H1 (cell line): ENCODE results near the gene DDB1. TPM values are rescaled to one million over a fixed set of nuclear protein-coding genes. Genes with fewer than 3 reads are reported as not detected.

ENCODE experiments used
- CTCF ChIA-PET: fragments of 300-600 bp; sonication (Branson Sonifier 250); formaldehyde crosslinking; loops from one replicate; lab custom pipeline; 2021; ENCODE audit not compliant: partially characterized antibody; lab: Charles Lee
- POLR2A ChIA-PET: fragments of 300-600 bp; sonication (Branson Sonifier 250); formaldehyde crosslinking; loops from one replicate; lab custom pipeline; 2021; ENCODE audit warnings: inconsistent platforms; ENCODE audit not compliant: partially characterized antibody; lab: Charles Lee
- DNase-seq, 2 experiments: peaks; one replicate each; pipeline versions ENCODE4 v3.0.0 to v3.0.0-alpha.2; 2010 to 2022; ENCODE audit warnings: low spot score in 2 of 2, low read depth in 1 of 2, mixed read lengths in 1 of 2
- FAIRE-seq: peaks from 2 replicates; lab custom pipeline; 2011; peaks lifted over from hg19 to GRCh38; lab: Jason Lieb, UNC
- H2AFZ ChIP-seq: 2 replicates; pipeline ENCODE4 v1.8.1; 2012; ENCODE audit warnings: low read length, inconsistent platforms
- H2AK5ac ChIP-seq: 2 replicates; pipeline ENCODE4 v1.6.1; 2013; ENCODE audit warnings: low read depth, low read length
- H2BK120ac ChIP-seq: replicated peaks from 2 replicates; pipeline ENCODE3; 2013; ENCODE audit warnings: low read depth, low read length, inconsistent platforms
- H2BK12ac ChIP-seq: 2 replicates; pipeline ENCODE4 v1.6.1; 2013; ENCODE audit warnings: low read depth, low read length
- H2BK15ac ChIP-seq: 2 replicates; pipeline ENCODE4 v1.6.1; 2013; ENCODE audit warnings: low read length
- H2BK20ac ChIP-seq: 2 replicates; pipeline ENCODE4 v1.6.1; 2013; ENCODE audit warnings: low read length
- H2BK5ac ChIP-seq: 2 replicates; pipeline ENCODE4 v1.6.1; 2013; ENCODE audit warnings: low read depth, low read length
- H3K14ac ChIP-seq: 2 replicates; pipeline ENCODE4 v1.6.1; 2013; ENCODE audit warnings: inconsistent platforms; ENCODE audit not compliant: insufficient read length
- H3K18ac ChIP-seq: 2 replicates; pipeline ENCODE4 v1.6.1; 2013; ENCODE audit warnings: low read length; ENCODE audit errors: extremely low read depth
- H3K23ac ChIP-seq: 2 replicates; pipeline ENCODE4 v1.6.1; 2013; ENCODE audit warnings: inconsistent platforms; ENCODE audit not compliant: insufficient read length
- H3K23me2 ChIP-seq: 2 replicates; pipeline ENCODE4 v1.6.1; 2013; ENCODE audit warnings: low read depth, low read length
- H3K27ac ChIP-seq: 2 replicates; pipeline ENCODE4 v1.6.1; 2011; ENCODE audit warnings: low read depth, low read length, inconsistent platforms
- H3K27me3 ChIP-seq, 4 experiments: replicated peaks in 1 of 4; 1 replicate in 1 of 4; 2 replicates in 3 of 4; pipeline versions ENCODE4 v1.6.1 to v1.8.1; 2011 to 2013; ENCODE audit warnings: low read length in 3 of 4, mild to moderate bottlenecking in 3 of 4, inconsistent platforms in 2 of 4, mixed read lengths in 2 of 4, moderate library complexity in 1 of 4; ENCODE audit not compliant: control insufficient read depth in 3 of 4, insufficient read depth in 3 of 4; ENCODE audit errors: extremely low read depth in 1 of 4
- H3K36me3 ChIP-seq, 4 experiments: 2 replicates each; pipeline versions ENCODE4 v1.6.1 to v1.8.1; 2011 to 2013; ENCODE audit warnings: mild to moderate bottlenecking in 4 of 4, low read length in 3 of 4, moderate library complexity in 2 of 4, control low read depth in 1 of 4, inconsistent platforms in 1 of 4; ENCODE audit not compliant: insufficient read depth in 4 of 4, control insufficient read depth in 2 of 4
- H3K4ac ChIP-seq: replicated peaks from 2 replicates; pipeline ENCODE3; 2013; ENCODE audit warnings: low read length, low read depth, mixed read lengths, inconsistent platforms; ENCODE audit not compliant: insufficient read length
- H3K4me1 ChIP-seq, 4 experiments: replicated peaks in 1 of 4; 1 replicate in 1 of 4; 2 replicates in 3 of 4; pipeline versions ENCODE4 v1.6.1 to v1.8.1; 2011 to 2013; ENCODE audit warnings: low read length in 3 of 4, inconsistent platforms in 2 of 4, mixed read lengths in 1 of 4; ENCODE audit not compliant: insufficient read depth in 4 of 4, control insufficient read depth in 3 of 4
- H3K4me2 ChIP-seq, 2 experiments: 2 replicates each; pipeline versions ENCODE4 v1.6.1 to v1.8.1; 2011 to 2013; ENCODE audit warnings: low read depth in 2 of 2, low read length in 2 of 2, control low read depth in 1 of 2, inconsistent platforms in 1 of 2, mild to moderate bottlenecking in 1 of 2; ENCODE audit not compliant: insufficient read depth in 1 of 2
- H3K4me3 ChIP-seq, 4 experiments: fragments of 200-600, 300-600 bp in 1 of 4; sonication (generic), shearing (Covaris generic), sonication (Bioruptor Twin) in 1 of 4; 2 replicates each; pipeline versions ENCODE4 v1.5.1 to v1.8.1; 2011 to 2016; ENCODE audit warnings: low read length in 4 of 4, low read depth in 3 of 4, control low read depth in 2 of 4, inconsistent platforms in 2 of 4, mild to moderate bottlenecking in 2 of 4, mixed read lengths in 1 of 4, moderate library complexity in 1 of 4; ENCODE audit not compliant: insufficient read depth in 2 of 4; ENCODE audit errors: extremely low read depth in 1 of 4
- H3K56ac ChIP-seq: replicated peaks from 2 replicates; pipeline ENCODE3; 2013; ENCODE audit warnings: low read depth, mild to moderate bottlenecking, mixed read lengths, low read length, inconsistent platforms; ENCODE audit not compliant: insufficient read length
- H3K79me1 ChIP-seq: 2 replicates; pipeline ENCODE4 v1.6.1; 2013; ENCODE audit warnings: low read depth, low read length, control low read depth
- H3K79me2 ChIP-seq, 2 experiments: 2 replicates each; pipeline versions ENCODE4 v1.6.1 to v1.8.1; 2012 to 2013; ENCODE audit warnings: low read length in 2 of 2, mild to moderate bottlenecking in 2 of 2, inconsistent platforms in 1 of 2; ENCODE audit not compliant: insufficient read depth in 2 of 2, control insufficient read depth in 1 of 2
- H3K9ac ChIP-seq, 4 experiments: replicated peaks in 1 of 4; 1 replicate in 1 of 4; 2 replicates in 3 of 4; pipeline versions ENCODE4 v1.6.1 to v1.8.1; 2011 to 2013; ENCODE audit warnings: low read depth in 3 of 4, low read length in 3 of 4, control low read depth in 2 of 4, mild to moderate bottlenecking in 2 of 4, moderate library complexity in 2 of 4, inconsistent platforms in 1 of 4; ENCODE audit errors: extremely low read depth in 1 of 4
- H3K9me3 ChIP-seq, 2 experiments: 2 replicates each; pipeline versions ENCODE4 v1.6.1 to v1.8.1; 2012 to 2013; ENCODE audit warnings: mild to moderate bottlenecking in 2 of 2, moderate library complexity in 2 of 2, control low read depth in 1 of 2, inconsistent platforms in 1 of 2, low read depth in 1 of 2, low read length in 1 of 2, mixed read lengths in 1 of 2; ENCODE audit not compliant: insufficient read depth in 2 of 2
- H4K20me1 ChIP-seq, 2 experiments: replicated peaks in 1 of 2; 2 replicates each; pipeline versions ENCODE3 to v1.8.1; 2011 to 2013; ENCODE audit warnings: inconsistent platforms in 2 of 2, low read length in 2 of 2, mild to moderate bottlenecking in 1 of 2; ENCODE audit not compliant: insufficient read depth in 2 of 2, control insufficient read depth in 1 of 2
- H4K5ac ChIP-seq: 2 replicates; pipeline ENCODE4 v1.6.1; 2013; ENCODE audit warnings: low read length, low read depth, mixed read lengths, inconsistent platforms; ENCODE audit not compliant: insufficient read length
- H4K8ac ChIP-seq: 2 replicates; pipeline ENCODE4 v1.8.0; 2013; ENCODE audit warnings: mild to moderate bottlenecking, moderate library complexity, low read length, inconsistent platforms; ENCODE audit not compliant: insufficient read depth; ENCODE audit errors: extremely low read depth
- H4K91ac ChIP-seq: replicated peaks from 2 replicates; pipeline ENCODE3; 2013; ENCODE audit warnings: low read length, mixed read lengths, inconsistent platforms; ENCODE audit not compliant: insufficient read length
- CEBPB ChIP-seq: IDR thresholded peaks from 2 replicates; pipeline ENCODE4 v1.6.1; 2012; ENCODE audit warnings: low read depth, low read length
- EP300 ChIP-seq, 2 experiments: IDR thresholded peaks; 1 replicate in 1 of 2; 2 replicates in 1 of 2; pipeline ENCODE4 v1.6.1; 2011 to 2012; ENCODE audit warnings: low read depth in 2 of 2, low read length in 2 of 2, mild to moderate bottlenecking in 2 of 2, borderline replicate concordance in 1 of 2, inconsistent platforms in 1 of 2, moderate library complexity in 1 of 2
- HDAC2 ChIP-seq, 2 experiments: fragments of 300-600 bp in 1 of 2; sonication (generic) in 1 of 2; IDR thresholded peaks; 2 replicates each; pipeline ENCODE4 v1.6.1; 2011 to 2012; ENCODE audit warnings: low read depth in 2 of 2, low read length in 2 of 2, mild to moderate bottlenecking in 2 of 2, moderate library complexity in 2 of 2, borderline replicate concordance in 1 of 2, inconsistent platforms in 1 of 2
- KDM5A ChIP-seq: fragments of 200-600 bp; IDR thresholded peaks from 2 replicates; pipeline ENCODE4 v1.7.1; 2012; ENCODE audit warnings: mild to moderate bottlenecking, low read length, inconsistent platforms, mixed read lengths
- POLR2AphosphoS5 ChIP-seq: IDR thresholded peaks from 2 replicates; pipeline ENCODE4 v1.6.1; 2011; ENCODE audit warnings: low read depth, low read length
- WGBS, 2 experiments: shearing (Covaris generic) in 1 of 2; methylation state at CpG; one replicate each; pipeline versions ENCODE4 v1.1.6 to v1.1.7; 2013 to 2015; ENCODE audit warnings: low lambda C conversion rate in 2 of 2, mixed read lengths in 2 of 2, inconsistent platforms in 1 of 2, low coverage in 1 of 2, missing lambda C conversion rate in 1 of 2; ENCODE audit not compliant: insufficient replicate concordance in 2 of 2, insufficient coverage in 1 of 2, insufficient read length in 1 of 2; ENCODE audit errors: extremely low coverage in 1 of 2, missing lambda C conversion rate in 1 of 2; 5-methylcytosine and 5-hydroxymethylcytosine counted together
- polyA plus RNA-seq, 7 experiments: library from polyadenylated mRNA; depleted of rRNA in 3 of 7; stranded (reverse) in 5 of 7; unstranded in 2 of 7; fragments of >200 nt in 5 of 7; fragments of 200-250 nt in 2 of 7; gene quantifications; 1 replicate in 5 of 7; 2 replicates in 1 of 7; 4 replicates in 1 of 7; pipeline versions ENCODE4 v1.2.1 to v1.2.3, GENCODE V29; 2011 to 2013; ENCODE audit warnings: missing spikeins in 2 of 7, mixed read lengths in 2 of 7
- total RNA-seq: library from RNA; stranded (reverse); fragmentation: NEBNext Ultra II Directional; extraction: Animal tissue kit (Norgen Biotek cat#: 25700); gene quantifications from 2 replicates; pipeline ENCODE4 v1.2.1, GENCODE V29; 2021
- TF ChIP-seq, protein P1 (sequence below): IDR thresholded peaks from 2 replicates; pipeline ENCODE4 v1.6.1; 2011; ENCODE audit warnings: low read length, improper control_type of control experiment

The DDB1 gene
- total and polyA plus RNA-seq, 2 of the 8 experiments (the other 6 are each of a cell fraction or from before 2014, with no cell fraction given), result 275 to 306 TPM

DNA sequence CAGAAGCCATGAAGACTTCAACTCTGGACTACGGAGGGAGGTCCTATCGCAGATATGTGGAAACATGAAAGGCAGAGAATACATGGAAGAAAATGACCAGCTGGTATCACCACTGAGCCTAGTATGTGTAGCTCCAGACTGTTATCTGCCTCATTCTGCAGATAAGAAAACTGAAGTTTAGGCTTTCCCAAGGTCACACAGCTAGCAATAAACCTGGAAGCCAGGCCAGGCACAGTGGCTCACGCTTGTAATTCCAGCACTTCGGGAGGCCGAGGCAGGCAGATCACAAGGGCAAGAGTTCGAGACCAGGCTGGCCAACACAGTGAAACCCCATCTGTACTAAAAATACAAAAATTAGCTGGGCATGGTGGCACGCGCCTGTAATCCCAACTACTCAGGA, 22.2 kb downstream of the DDB1 start:
- CTCF ChIA-PET, result interaction anchor here (0.5 to 3.0 kb wide), 10 partner anchors 9 to 82 kb away, joined by 3 to 8 read pairs (median 4); partner anchors contain the start of gene TMEM216
- H2BK5ac ChIP-seq, result no peak overlapping the region
- H2AK5ac ChIP-seq, result no peak overlapping the region
- no peak overlapping the region for H4K91ac ChIP-seq
- no peak for TF ChIP-seq HDAC2 (IDR thresholded peaks at IDR 0.05; ENCODE audit: borderline replicate concordance in 1 of 2, low read depth in 2 of 2, low read length in 2 of 2)
- no peak for TF ChIP-seq EP300 (IDR thresholded peaks at IDR 0.05; ENCODE audit: borderline replicate concordance in 1 of 2, low read depth in 2 of 2, low read length in 2 of 2)
- no peak for TF ChIP-seq KDM5A
- TF ChIP-seq, protein P1, sequence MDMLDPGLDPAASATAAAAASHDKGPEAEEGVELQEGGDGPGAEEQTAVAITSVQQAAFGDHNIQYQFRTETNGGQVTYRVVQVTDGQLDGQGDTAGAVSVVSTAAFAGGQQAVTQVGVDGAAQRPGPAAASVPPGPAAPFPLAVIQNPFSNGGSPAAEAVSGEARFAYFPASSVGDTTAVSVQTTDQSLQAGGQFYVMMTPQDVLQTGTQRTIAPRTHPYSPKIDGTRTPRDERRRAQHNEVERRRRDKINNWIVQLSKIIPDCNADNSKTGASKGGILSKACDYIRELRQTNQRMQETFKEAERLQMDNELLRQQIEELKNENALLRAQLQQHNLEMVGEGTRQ, result no peak
- TF ChIP-seq POLR2AphosphoS5, result no peak
- no peak for TF ChIP-seq CEBPB
- TF ChIP-seq, all 59 proteins: peak for 0
- Histone ChIP-seq H2BK12ac (no peak overlapping the region), H2BK20ac (no peak overlapping the region), H3K56ac (no peak overlapping the region), H3K79me1 (no peaks in the 10 kb centered on the region; the same call in 1 of the 2 replicates), H3K9ac (no peak overlapping the region), H3K79me2 (no peaks in the 10 kb centered on the region), H3K4me3 (no peak overlapping the region), H3K4me2 (no peak overlapping the region), H3K14ac (no peak overlapping the region), H2BK15ac (no peak overlapping the region), H3K4ac (no peak overlapping the region), H3K23ac (no peak overlapping the region), H2AFZ (no peak overlapping the region), H2BK120ac (no peak overlapping the region), H3K4me1 (no peaks in the 10 kb centered on the region), H4K5ac (no peak overlapping the region), H4K20me1 (peaks cover 2 to 6% of the 10 kb centered on the region in 2 experiments), H3K27ac (no peak overlapping the region), H3K36me3 (peaks cover 66 to 89% (median 86%) of the 10 kb centered on the region in 4 experiments), H4K8ac (no peak overlapping the region), H3K9me3 (no peaks in the 10 kb centered on the region), H3K23me2 (no peaks in the 10 kb centered on the region; the same call in 1 of the 2 replicates), H3K27me3 (no peaks in the 10 kb centered on the region), H3K18ac (no peak overlapping the region)
- FAIRE-seq (no peak), DNase-seq (no peak)
- POLR2A ChIA-PET, result interaction anchor here (1.0 to 2.4 kb wide), 6 partner anchors 9 to 23 kb away, joined by 3 to 6 read pairs (median 4); partner anchors contain the start of gene TKFC
- WGBS, 2 experiments, result 93% methylated on average over 8 of the region's 8 CpGs; no CpG with 5 or more reads in 1 of the 2 experiments
